GM23338 (cell line): Measurements from ENCODE around the gene AGPS. TPM values are rescaled to one million over a fixed set of nuclear protein-coding genes. Genes with fewer than 3 reads are reported as not detected.

ENCODE experiments used
- ETS1 ChIP-seq: IDR thresholded peaks from 2 replicates; pipeline ENCODE4 v1.6.1; 2016; ENCODE audit warnings: antibody characterized with exemption
- EZH2 ChIP-seq: fragments of 200-600 bp; sonication (generic); IDR thresholded peaks from one replicate; pipeline ENCODE4 v1.8.0; 2017; ENCODE audit warnings: antibody characterized with exemption, mild to moderate bottlenecking, low read depth; ENCODE audit not compliant: unreplicated experiment
- JUNB ChIP-seq: IDR thresholded peaks from one replicate; pipeline ENCODE4 v1.6.1; 2016; ENCODE audit warnings: antibody characterized with exemption; ENCODE audit not compliant: unreplicated experiment
- NANOG ChIP-seq: IDR thresholded peaks from 2 replicates; pipeline ENCODE4 v1.6.1; 2016; ENCODE audit warnings: antibody characterized with exemption, borderline replicate concordance
- POLR2AphosphoS5 ChIP-seq: IDR thresholded peaks from 2 replicates; pipeline ENCODE4 v1.6.1; 2016; ENCODE audit warnings: antibody characterized with exemption, low read depth
- ZNF114 ChIP-seq: fragments of 250-450 bp; sonication (Bioruptor Pico); IDR thresholded peaks from 2 replicates; pipeline ENCODE4 v1.5.0; 2020; ENCODE audit warnings: mild to moderate bottlenecking, moderate library complexity
- ZNF462 ChIP-seq: fragments of 250-450 bp; sonication (Bioruptor Pico); IDR thresholded peaks from 2 replicates; pipeline ENCODE4 v1.5.0; 2020; ENCODE audit warnings: mild to moderate bottlenecking, moderate library complexity
- polyA plus RNA-seq: library from polyadenylated mRNA; unstranded; fragments of >200 nt; fragmentation: Nextera tagmentation; extraction: Ambion mirVana; gene quantifications from 2 replicates; pipeline ENCODE4 v1.2.1, GENCODE V29; 2016
- total RNA-seq: library from RNA; depleted of rRNA; stranded (reverse); fragments of >200 nt; shearing (Covaris generic); gene quantifications from 2 replicates; pipeline ENCODE4 v1.2.3, GENCODE V29; 2014
- TF ChIP-seq, protein P1 (sequence below): IDR thresholded peaks from one replicate; pipeline ENCODE4 v1.6.1; 2018; ENCODE audit warnings: antibody characterized with exemption; ENCODE audit not compliant: unreplicated experiment

The AGPS gene
- total and polyA plus RNA-seq, 2 experiments from 2014 or later = 14.6 to 73.2 TPM

DNA sequence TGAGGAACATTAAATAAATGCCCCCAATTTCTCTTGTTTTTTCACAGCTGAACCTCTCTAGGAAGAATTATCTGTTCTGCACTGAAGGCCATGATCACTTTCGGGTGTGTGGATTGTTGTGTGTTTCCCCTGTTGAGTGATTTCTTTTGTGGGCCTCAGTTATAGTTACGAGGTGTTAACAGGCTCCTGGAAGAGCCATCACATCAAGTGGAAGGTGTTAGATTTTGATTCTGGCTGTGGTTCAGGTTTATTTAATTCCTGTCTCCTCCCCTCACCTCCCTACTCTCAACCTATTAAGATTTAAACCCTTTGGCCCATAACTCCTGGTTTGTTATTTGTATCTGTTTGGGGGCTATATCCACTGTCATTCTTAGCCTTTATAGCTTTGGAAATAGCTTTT is 182.8 kb downstream of the AGPS start (continued):
- no peak for TF ChIP-seq ZNF462 (CRISPR knock-in tag)
- no peak for TF ChIP-seq NANOG
- TF ChIP-seq, protein P1, sequence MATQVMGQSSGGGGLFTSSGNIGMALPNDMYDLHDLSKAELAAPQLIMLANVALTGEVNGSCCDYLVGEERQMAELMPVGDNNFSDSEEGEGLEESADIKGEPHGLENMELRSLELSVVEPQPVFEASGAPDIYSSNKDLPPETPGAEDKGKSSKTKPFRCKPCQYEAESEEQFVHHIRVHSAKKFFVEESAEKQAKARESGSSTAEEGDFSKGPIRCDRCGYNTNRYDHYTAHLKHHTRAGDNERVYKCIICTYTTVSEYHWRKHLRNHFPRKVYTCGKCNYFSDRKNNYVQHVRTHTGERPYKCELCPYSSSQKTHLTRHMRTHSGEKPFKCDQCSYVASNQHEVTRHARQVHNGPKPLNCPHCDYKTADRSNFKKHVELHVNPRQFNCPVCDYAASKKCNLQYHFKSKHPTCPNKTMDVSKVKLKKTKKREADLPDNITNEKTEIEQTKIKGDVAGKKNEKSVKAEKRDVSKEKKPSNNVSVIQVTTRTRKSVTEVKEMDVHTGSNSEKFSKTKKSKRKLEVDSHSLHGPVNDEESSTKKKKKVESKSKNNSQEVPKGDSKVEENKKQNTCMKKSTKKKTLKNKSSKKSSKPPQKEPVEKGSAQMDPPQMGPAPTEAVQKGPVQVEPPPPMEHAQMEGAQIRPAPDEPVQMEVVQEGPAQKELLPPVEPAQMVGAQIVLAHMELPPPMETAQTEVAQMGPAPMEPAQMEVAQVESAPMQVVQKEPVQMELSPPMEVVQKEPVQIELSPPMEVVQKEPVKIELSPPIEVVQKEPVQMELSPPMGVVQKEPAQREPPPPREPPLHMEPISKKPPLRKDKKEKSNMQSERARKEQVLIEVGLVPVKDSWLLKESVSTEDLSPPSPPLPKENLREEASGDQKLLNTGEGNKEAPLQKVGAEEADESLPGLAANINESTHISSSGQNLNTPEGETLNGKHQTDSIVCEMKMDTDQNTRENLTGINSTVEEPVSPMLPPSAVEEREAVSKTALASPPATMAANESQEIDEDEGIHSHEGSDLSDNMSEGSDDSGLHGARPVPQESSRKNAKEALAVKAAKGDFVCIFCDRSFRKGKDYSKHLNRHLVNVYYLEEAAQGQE = no peak
- no peak for TF ChIP-seq POLR2AphosphoS5
- TF ChIP-seq ETS1 = no peak
- TF ChIP-seq JUNB = no peak
- no peak for TF ChIP-seq ZNF114 (CRISPR knock-in tag)
- TF ChIP-seq EZH2 = no peak
